ENCODE data around the gene LIPA. TPM values are rescaled to one million over a fixed set of nuclear protein-coding genes. Genes with fewer than 3 reads are reported as not detected.

Gene LIPA
- total and polyA plus RNA-seq, 7 experiments from 2014 or later, result 19.9 to 97.8 (median 49.1) TPM

- intact Hi-C loops (cut with micrococcal nuclease), result no loop called here
- no peak for ATAC-seq
- ChIA-PET CTCF (no interaction called here), POLR2A (no interaction called here)
- DNase-seq, result no peak
- Histone ChIP-seq H3K4me3 (ENCODE audit: low read length) (no peak overlapping the region), H3K9me3 (ENCODE audit: control insufficient read depth in 2 of 3, low read length in 3 of 3) (no peaks in the 10 kb centered on the region), H3K36me3 (ENCODE audit: control insufficient read depth in 2 of 3, insufficient read depth in 3 of 3, low read length in 3 of 3) (peaks cover 0 to 28% (median 5%) of the 10 kb centered on the region in 3 experiments), H3K27ac (ENCODE audit: low read depth, low read length) (no peak overlapping the region), H3K27me3 (ENCODE audit: control insufficient read depth in 2 of 2, insufficient read depth in 2 of 2, low read length in 2 of 2) (no peaks in the 10 kb centered on the region), H3K4me1 (ENCODE audit: control insufficient read depth in 2 of 2, insufficient read depth in 2 of 2, low read length in 2 of 2) (no peaks in the 10 kb centered on the region)
- H3K4me3 Mint-ChIP-seq, result no peak overlapping the region
- no peaks in the 10 kb centered on the region for H3K9me3 Mint-ChIP-seq
- peaks cover 6 to 56% (median 30%) of the 10 kb centered on the region in 5 donors for H3K36me3 Mint-ChIP-seq
- H3K27ac Mint-ChIP-seq, result no peak overlapping the region
- peaks cover 0 to 20% (median 10%) of the 10 kb centered on the region in 7 donors for H3K4me1 Mint-ChIP-seq
- H3K27me3 Mint-ChIP-seq, result no peaks in the 10 kb centered on the region
These were observed 10.5 kb downstream of the LIPA start for GRCh38 chr10:89241026-89241425.

- Histone ChIP-seq H3K27ac (ENCODE audit: low read depth, low read length) (no peak overlapping the region), H3K27me3 (ENCODE audit: control insufficient read depth in 2 of 2, insufficient read depth in 2 of 2, low read length in 2 of 2) (no peaks in the 10 kb centered on the region), H3K9me3 (ENCODE audit: control insufficient read depth in 2 of 3, low read length in 3 of 3) (no peaks in the 10 kb centered on the region), H3K4me3 (ENCODE audit: low read length) (no peak overlapping the region), H3K36me3 (ENCODE audit: control insufficient read depth in 2 of 3, insufficient read depth in 3 of 3, low read length in 3 of 3) (peaks cover 0 to 29% (median 5%) of the 10 kb centered on the region in 3 experiments), H3K4me1 (ENCODE audit: control insufficient read depth in 2 of 2, insufficient read depth in 2 of 2, low read length in 2 of 2) (no peaks in the 10 kb centered on the region)
- POLR2A ChIA-PET, result interaction anchor here (0.6 kb wide), 1 partner anchor 59 kb away, joined by 6 read pairs; no protein-coding TSS in a partner anchor
- no peak for DNase-seq
- no peak overlapping the region for H3K27ac Mint-ChIP-seq
- intact Hi-C loops (cut with micrococcal nuclease), result no loop called here
- ATAC-seq, result no peak
- H3K36me3 Mint-ChIP-seq, result peaks cover 6 to 53% (median 26%) of the 10 kb centered on the region in 5 donors
- H3K4me1 Mint-ChIP-seq, result peaks cover 0 to 14% (median 8%) of the 10 kb centered on the region in 7 donors
- no peaks in the 10 kb centered on the region for H3K27me3 Mint-ChIP-seq
- CTCF ChIA-PET, result no interaction called here
- no peak overlapping the region for H3K4me3 Mint-ChIP-seq
- no peaks in the 10 kb centered on the region for H3K9me3 Mint-ChIP-seq
These were observed 11.1 kb downstream of the LIPA start for GRCh38 chr10:89240519-89240918.

- peaks cover 7 to 65% (median 29%) of the 10 kb centered on the region in 5 donors for H3K36me3 Mint-ChIP-seq
- CTCF ChIA-PET, result interaction anchor here (0.6 to 1.2 kb wide), 4 partner anchors 20 to 1389 kb away, joined by 3 to 7 read pairs (median 4); no protein-coding TSS in a partner anchor
These were observed 12.5 kb downstream of the LIPA start for GRCh38 chr10:89238956-89239644.

GRCh38 chr10:89237849-89238248 is 13.7 kb downstream of the LIPA start:
- H3K4me3 Mint-ChIP-seq, result no peak overlapping the region
- Histone ChIP-seq H3K4me1 (ENCODE audit: control insufficient read depth in 2 of 2, insufficient read depth in 2 of 2, low read length in 2 of 2) (no peaks in the 10 kb centered on the region), H3K4me3 (ENCODE audit: low read length) (no peak overlapping the region), H3K27me3 (ENCODE audit: control insufficient read depth in 2 of 2, insufficient read depth in 2 of 2, low read length in 2 of 2) (no peaks in the 10 kb centered on the region), H3K27ac (ENCODE audit: low read depth, low read length) (no peak overlapping the region), H3K36me3 (ENCODE audit: control insufficient read depth in 2 of 3, insufficient read depth in 3 of 3, low read length in 3 of 3) (peaks cover 0 to 46% (median 5%) of the 10 kb centered on the region in 3 experiments), H3K9me3 (ENCODE audit: control insufficient read depth in 2 of 3, low read length in 3 of 3) (no peaks in the 10 kb centered on the region)
- POLR2A ChIA-PET, result no interaction called here
- CTCF ChIA-PET, result no interaction called here
- DNase-seq (no peak), ATAC-seq (no peak)
- intact Hi-C loops (cut with micrococcal nuclease), result loop anchor here in 1 of 2 donors (2.0 kb wide), 1 partner anchor 13 kb away; the partner anchor contains the start of gene LIPA
- no peak overlapping the region for H3K27ac Mint-ChIP-seq
- H3K36me3 Mint-ChIP-seq, result peaks cover 7 to 72% (median 29%) of the 10 kb centered on the region in 5 donors
- H3K9me3 Mint-ChIP-seq, result peaks cover 0 to 1% (median 0%) of the 10 kb centered on the region in 11 donors
- H3K4me1 Mint-ChIP-seq, result peaks cover 0 to 11% (median 3%) of the 10 kb centered on the region in 7 donors
- no peaks in the 10 kb centered on the region for H3K27me3 Mint-ChIP-seq

More at GRCh38 chr10:89238956-89239644, 12.5 kb downstream of the LIPA start:
- POLR2A ChIA-PET, result no interaction called here
- H3K9me3 Mint-ChIP-seq, result no peaks in the 10 kb centered on the region
- Histone ChIP-seq H3K4me3 (ENCODE audit: low read length) (no peak overlapping the region), H3K27me3 (ENCODE audit: control insufficient read depth in 2 of 2, insufficient read depth in 2 of 2, low read length in 2 of 2) (no peaks in the 10 kb centered on the region), H3K36me3 (ENCODE audit: control insufficient read depth in 2 of 3, insufficient read depth in 3 of 3, low read length in 3 of 3) (peaks cover 0 to 37% (median 5%) of the 10 kb centered on the region in 3 experiments), H3K27ac (ENCODE audit: low read depth, low read length) (no peak overlapping the region), H3K9me3 (ENCODE audit: control insufficient read depth in 2 of 3, low read length in 3 of 3) (no peaks in the 10 kb centered on the region), H3K4me1 (ENCODE audit: control insufficient read depth in 2 of 2, insufficient read depth in 2 of 2, low read length in 2 of 2) (no peaks in the 10 kb centered on the region)
- ATAC-seq (no peak), DNase-seq (no peak)
- peak overlapping the region in 1 of 9 donors; percentile 51 for H3K27ac Mint-ChIP-seq
- H3K27me3 Mint-ChIP-seq, result no peaks in the 10 kb centered on the region
- intact Hi-C loops (cut with micrococcal nuclease), result no loop called here
- peaks cover 0 to 16% (median 8%) of the 10 kb centered on the region in 7 donors for H3K4me1 Mint-ChIP-seq
- H3K4me3 Mint-ChIP-seq, result no peak overlapping the region

- ChIA-PET POLR2A (interaction anchor here (0.7 kb wide), 1 partner anchor 16 kb away, joined by 3 read pairs; no protein-coding TSS in a partner anchor), CTCF (no interaction called here)
- Mint-ChIP-seq H3K9me3 (peaks cover 0 to 1% (median 0%) of the 10 kb centered on the region in 11 donors), H3K36me3 (peaks cover 7 to 77% (median 33%) of the 10 kb centered on the region in 5 donors), H3K27ac (no peak overlapping the region), H3K27me3 (no peaks in the 10 kb centered on the region), H3K4me3 (no peak overlapping the region), H3K4me1 (peaks cover 0 to 8% (median 0%) of the 10 kb centered on the region in 7 donors)
- H3K36me3 ChIP-seq (ENCODE audit: control insufficient read depth in 2 of 3, insufficient read depth in 3 of 3, low read length in 3 of 3), result peaks cover 0 to 57% (median 5%) of the 10 kb centered on the region in 3 experiments
- intact Hi-C loops (cut with micrococcal nuclease), result loop anchor here in 1 of 2 donors (2.0 kb wide), 1 partner anchor 14 kb away; the partner anchor contains the start of gene LIPA
- ATAC-seq, result no peak
- H3K9me3 ChIP-seq (ENCODE audit: control insufficient read depth in 2 of 3, low read length in 3 of 3), result no peaks in the 10 kb centered on the region
- H3K27ac ChIP-seq (ENCODE audit: low read depth, low read length), result no peak overlapping the region
- DNase-seq, result no peak
- H3K4me1 ChIP-seq (ENCODE audit: control insufficient read depth in 2 of 2, insufficient read depth in 2 of 2, low read length in 2 of 2), result no peaks in the 10 kb centered on the region
- H3K4me3 ChIP-seq (ENCODE audit: low read length), result no peak overlapping the region
- no peaks in the 10 kb centered on the region for H3K27me3 ChIP-seq (ENCODE audit: control insufficient read depth in 2 of 2, insufficient read depth in 2 of 2, low read length in 2 of 2)
These were observed 15.3 kb downstream of the LIPA start for GRCh38 chr10:89236226-89236797.

- H3K27ac ChIP-seq (ENCODE audit: low read depth, low read length), result no peak overlapping the region
- H3K9me3 Mint-ChIP-seq, result peaks cover 0 to 1% (median 0%) of the 10 kb centered on the region in 11 donors
- no peak overlapping the region for H3K4me3 Mint-ChIP-seq
- intact Hi-C loops (cut with micrococcal nuclease), result no loop called here
- no peaks in the 10 kb centered on the region for H3K27me3 ChIP-seq (ENCODE audit: control insufficient read depth in 2 of 2, insufficient read depth in 2 of 2, low read length in 2 of 2)
- peaks cover 0 to 6% (median 0%) of the 10 kb centered on the region in 7 donors for H3K4me1 Mint-ChIP-seq
- DNase-seq (no peak), ATAC-seq (peak; percentile 83)
- H3K27me3 Mint-ChIP-seq, result no peaks in the 10 kb centered on the region
- H3K36me3 Mint-ChIP-seq, result peaks cover 7 to 76% (median 28%) of the 10 kb centered on the region in 5 donors
- no peak overlapping the region for H3K27ac Mint-ChIP-seq
- no peaks in the 10 kb centered on the region for H3K4me1 ChIP-seq (ENCODE audit: control insufficient read depth in 2 of 2, insufficient read depth in 2 of 2, low read length in 2 of 2)
- H3K36me3 ChIP-seq (ENCODE audit: control insufficient read depth in 2 of 3, insufficient read depth in 3 of 3, low read length in 3 of 3), result peaks cover 0 to 48% (median 5%) of the 10 kb centered on the region in 3 experiments
- ChIA-PET CTCF (interaction anchor here (0.6 kb wide), 1 partner anchor 380 kb away, joined by 3 read pairs; no protein-coding TSS in a partner anchor), POLR2A (no interaction called here)
- no peaks in the 10 kb centered on the region for H3K9me3 ChIP-seq (ENCODE audit: control insufficient read depth in 2 of 3, low read length in 3 of 3)
- H3K4me3 ChIP-seq (ENCODE audit: low read length), result no peak overlapping the region
These were observed 16.3 kb downstream of the LIPA start for GRCh38 chr10:89235073-89235798.
